ENCODE measurements around the gene USP24. TPM values are rescaled to one million over a fixed set of nuclear protein-coding genes. Genes with fewer than 3 reads are reported as not detected.

The USP24 gene
- total RNA-seq, 1 donor from 2014 or later, result 35.8 TPM

DNA sequence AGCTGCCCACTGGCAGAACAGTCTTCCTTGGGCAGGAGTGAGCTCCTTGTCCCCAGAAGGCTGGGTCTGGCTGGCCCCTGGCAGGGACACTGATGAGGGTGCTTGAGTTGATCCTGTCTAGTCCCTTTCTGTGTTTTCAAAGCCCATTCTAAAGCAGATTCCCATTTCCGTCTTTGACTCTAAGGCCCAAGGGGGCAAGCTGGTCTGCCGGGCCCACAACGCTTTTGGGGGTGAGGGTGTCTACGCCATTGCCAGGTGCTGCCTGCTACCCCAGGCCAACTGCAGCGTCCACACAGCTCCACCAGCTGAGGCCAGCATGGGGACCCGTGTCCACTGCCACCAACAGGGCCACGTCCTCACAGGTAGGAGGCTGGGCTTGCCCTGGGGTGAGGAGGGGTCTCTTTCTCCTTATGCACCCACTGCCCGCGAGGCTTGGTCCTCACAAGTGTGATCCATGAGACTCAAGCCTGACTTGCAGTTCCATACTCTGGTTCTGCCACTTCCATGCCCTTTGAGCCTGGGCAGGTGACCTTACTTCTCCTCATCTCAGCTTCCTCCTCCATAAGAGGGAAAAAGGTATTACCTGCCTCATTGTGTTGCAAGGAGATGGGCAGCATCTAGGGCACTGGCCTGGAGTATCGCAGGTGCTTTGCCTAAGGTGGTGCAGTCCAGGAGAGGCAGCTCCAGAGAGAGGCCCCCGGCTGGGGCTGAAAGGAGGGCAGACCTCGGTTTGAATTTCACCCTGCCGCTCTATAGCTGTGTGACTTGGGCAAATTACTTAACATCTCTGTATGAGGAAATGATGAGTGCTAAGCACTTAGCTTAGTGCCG lies 155.6 kb downstream of the USP24 start:
- intact Hi-C loops (cut with DNase I), result no loop called here
- TF ChIP-seq POLR2AphosphoS5 (IDR thresholded peaks at IDR 0.05; ENCODE audit: insufficient read depth in 1 of 2, low read depth in 1 of 2) (no peak), POLR2A (IDR thresholded peaks at IDR 0.05) (no peak)
- TF ChIP-seq, protein P1, sequence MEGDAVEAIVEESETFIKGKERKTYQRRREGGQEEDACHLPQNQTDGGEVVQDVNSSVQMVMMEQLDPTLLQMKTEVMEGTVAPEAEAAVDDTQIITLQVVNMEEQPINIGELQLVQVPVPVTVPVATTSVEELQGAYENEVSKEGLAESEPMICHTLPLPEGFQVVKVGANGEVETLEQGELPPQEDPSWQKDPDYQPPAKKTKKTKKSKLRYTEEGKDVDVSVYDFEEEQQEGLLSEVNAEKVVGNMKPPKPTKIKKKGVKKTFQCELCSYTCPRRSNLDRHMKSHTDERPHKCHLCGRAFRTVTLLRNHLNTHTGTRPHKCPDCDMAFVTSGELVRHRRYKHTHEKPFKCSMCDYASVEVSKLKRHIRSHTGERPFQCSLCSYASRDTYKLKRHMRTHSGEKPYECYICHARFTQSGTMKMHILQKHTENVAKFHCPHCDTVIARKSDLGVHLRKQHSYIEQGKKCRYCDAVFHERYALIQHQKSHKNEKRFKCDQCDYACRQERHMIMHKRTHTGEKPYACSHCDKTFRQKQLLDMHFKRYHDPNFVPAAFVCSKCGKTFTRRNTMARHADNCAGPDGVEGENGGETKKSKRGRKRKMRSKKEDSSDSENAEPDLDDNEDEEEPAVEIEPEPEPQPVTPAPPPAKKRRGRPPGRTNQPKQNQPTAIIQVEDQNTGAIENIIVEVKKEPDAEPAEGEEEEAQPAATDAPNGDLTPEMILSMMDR (IDR thresholded peaks at IDR 0.05), result no peak
- H3K4me1 ChIP-seq, result peaks cover 4% of the 10 kb centered on the region
- no peak overlapping the region for H3K27ac ChIP-seq
- no peak overlapping the region for H3K4me3 ChIP-seq
- H3K9me3 ChIP-seq, result no peaks in the 10 kb centered on the region
- H3K27me3 ChIP-seq, result no peaks in the 10 kb centered on the region
- peak in 1 of 2 donors; percentile 77 for DNase-seq (ENCODE audit: extremely low spot score in 2 of 2)
- no peaks in the 10 kb centered on the region for H3K36me3 ChIP-seq

DNA sequence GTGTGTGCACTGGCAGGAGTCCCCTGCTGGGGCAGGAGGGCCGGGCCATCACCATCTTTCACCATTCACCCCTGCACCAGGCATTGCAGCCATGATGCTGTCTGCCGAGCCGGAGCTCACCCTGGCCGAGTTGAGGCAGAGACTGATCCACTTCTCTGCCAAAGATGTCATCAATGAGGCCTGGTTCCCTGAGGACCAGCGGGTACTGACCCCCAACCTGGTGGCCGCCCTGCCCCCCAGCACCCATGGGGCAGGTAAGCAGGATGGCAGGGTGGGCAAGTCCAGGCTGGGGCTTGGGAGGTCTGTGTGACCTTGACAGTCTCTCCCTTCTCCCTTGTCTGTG lies 157.2 kb downstream of the USP24 start:
- H3K4me3 ChIP-seq, result no peak overlapping the region
- DNase-seq (ENCODE audit: extremely low spot score in 2 of 2), result no peak
- no peak overlapping the region for H3K27ac ChIP-seq
- no peaks in the 10 kb centered on the region for H3K9me3 ChIP-seq
- intact Hi-C loops (cut with DNase I), result no loop called here
- H3K27me3 ChIP-seq, result no peaks in the 10 kb centered on the region
- H3K36me3 ChIP-seq, result no peaks in the 10 kb centered on the region
- H3K4me1 ChIP-seq, result no peaks in the 10 kb centered on the region
- TF ChIP-seq POLR2AphosphoS5 (IDR thresholded peaks at IDR 0.05; ENCODE audit: insufficient read depth in 1 of 2, low read depth in 1 of 2), result no peak
- TF ChIP-seq, protein P1 (IDR thresholded peaks at IDR 0.05), result no peak
- TF ChIP-seq POLR2A (IDR thresholded peaks at IDR 0.05), result no peak

DNA sequence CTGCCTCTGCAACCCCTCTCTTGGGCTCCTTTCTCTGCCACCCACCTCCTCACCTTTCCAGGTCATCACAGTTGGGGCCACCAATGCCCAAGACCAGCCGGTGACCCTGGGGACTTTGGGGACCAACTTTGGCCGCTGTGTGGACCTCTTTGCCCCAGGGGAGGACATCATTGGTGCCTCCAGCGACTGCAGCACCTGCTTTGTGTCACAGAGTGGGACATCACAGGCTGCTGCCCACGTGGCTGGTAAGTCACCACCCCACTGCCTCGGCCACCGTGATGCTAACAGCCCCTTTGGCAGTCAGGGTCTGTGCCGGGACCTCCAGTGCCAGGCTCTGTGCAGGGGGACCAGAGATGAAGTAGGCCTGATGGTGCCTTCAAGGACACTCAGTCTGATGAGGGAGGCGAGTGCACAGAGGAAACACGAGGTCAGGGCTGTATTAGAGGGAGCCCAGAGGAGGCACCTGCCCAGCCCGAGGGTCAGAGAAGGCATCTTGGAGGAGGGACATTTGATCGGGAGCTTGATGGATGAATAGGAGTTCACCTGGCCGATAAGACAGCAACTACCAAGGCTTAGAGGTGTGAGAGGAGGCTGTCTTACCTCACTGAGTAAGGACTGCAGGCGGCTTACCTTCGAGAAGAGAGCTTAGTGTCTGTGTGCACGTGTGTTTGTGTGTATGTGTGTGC lies 157.8 kb downstream of the USP24 start:
- intact Hi-C loops (cut with DNase I), result no loop called here
- H3K4me1 ChIP-seq, result no peaks in the 10 kb centered on the region
- H3K9me3 ChIP-seq, result no peaks in the 10 kb centered on the region
- no peak overlapping the region for H3K4me3 ChIP-seq
- no peaks in the 10 kb centered on the region for H3K36me3 ChIP-seq
- no peaks in the 10 kb centered on the region for H3K27me3 ChIP-seq
- TF ChIP-seq, protein P1 (IDR thresholded peaks at IDR 0.05), result no peak
- TF ChIP-seq POLR2AphosphoS5 (IDR thresholded peaks at IDR 0.05; ENCODE audit: insufficient read depth in 1 of 2, low read depth in 1 of 2) (no peak), POLR2A (IDR thresholded peaks at IDR 0.05) (no peak)
- no peak overlapping the region for H3K27ac ChIP-seq
- DNase-seq (ENCODE audit: extremely low spot score in 2 of 2), result peak in 1 of 2 donors; percentile 90

DNA sequence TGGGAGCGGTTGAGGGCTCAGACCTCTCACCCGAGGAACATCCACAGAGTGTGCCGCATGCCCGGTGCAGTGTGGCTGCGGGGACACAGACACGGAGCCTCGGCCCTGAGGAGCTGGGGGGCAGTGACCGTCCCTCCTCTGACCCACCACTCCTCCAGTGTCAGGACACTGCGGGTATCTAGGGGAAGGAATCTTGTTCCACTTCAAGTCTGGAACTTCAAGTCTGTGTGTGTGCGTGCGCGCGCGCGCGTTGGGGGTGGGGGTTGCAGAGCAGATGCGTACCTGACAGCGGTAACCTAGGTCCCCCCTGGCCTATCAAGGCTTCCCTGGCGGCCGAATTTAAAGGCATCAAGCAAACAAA lies 158.6 kb downstream of the USP24 start:
- Histone ChIP-seq H3K27ac (no peak overlapping the region), H3K4me3 (no peak overlapping the region), H3K4me1 (no peaks in the 10 kb centered on the region), H3K9me3 (no peaks in the 10 kb centered on the region), H3K27me3 (no peaks in the 10 kb centered on the region), H3K36me3 (no peaks in the 10 kb centered on the region)
- no peak for DNase-seq (ENCODE audit: extremely low spot score in 2 of 2)
- intact Hi-C loops (cut with DNase I), result no loop called here
- TF ChIP-seq POLR2AphosphoS5 (IDR thresholded peaks at IDR 0.05; ENCODE audit: insufficient read depth in 1 of 2, low read depth in 1 of 2) (no peak), POLR2A (IDR thresholded peaks at IDR 0.05) (no peak)

DNA sequence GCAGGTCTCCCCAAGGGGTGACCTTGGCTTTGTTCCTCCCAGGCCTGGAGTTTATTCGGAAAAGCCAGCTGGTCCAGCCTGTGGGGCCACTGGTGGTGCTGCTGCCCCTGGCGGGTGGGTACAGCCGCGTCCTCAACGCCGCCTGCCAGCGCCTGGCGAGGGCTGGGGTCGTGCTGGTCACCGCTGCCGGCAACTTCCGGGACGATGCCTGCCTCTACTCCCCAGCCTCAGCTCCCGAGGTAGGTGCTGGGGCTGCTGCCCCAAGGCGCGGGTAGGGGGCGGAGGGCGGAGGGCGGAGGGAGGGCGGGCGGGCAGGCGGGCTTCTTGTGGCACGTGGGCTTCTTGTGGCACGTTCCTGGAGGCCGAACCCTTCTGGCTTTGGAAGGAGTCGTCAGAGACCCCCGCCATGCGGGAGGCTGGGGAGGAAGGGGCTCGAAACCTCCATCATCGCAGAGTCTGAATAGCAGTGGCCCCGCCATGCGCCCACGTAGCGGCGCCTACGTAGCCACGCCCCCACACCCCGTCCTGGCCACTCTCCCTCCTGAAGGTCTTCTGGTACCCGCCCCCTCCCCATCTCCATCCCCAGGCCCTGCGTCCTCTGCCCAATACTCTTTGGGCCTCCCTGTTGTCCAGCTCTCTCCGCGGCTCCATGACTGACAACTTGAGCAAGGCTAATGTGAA lies 159.1 kb downstream of the USP24 start:
- Histone ChIP-seq H3K36me3 (no peaks in the 10 kb centered on the region), H3K27me3 (no peaks in the 10 kb centered on the region), H3K4me3 (no peak overlapping the region), H3K4me1 (no peaks in the 10 kb centered on the region), H3K27ac (no peak overlapping the region), H3K9me3 (no peaks in the 10 kb centered on the region)
- no peak for DNase-seq (ENCODE audit: extremely low spot score in 2 of 2)
- intact Hi-C loops (cut with DNase I), result no loop called here
- TF ChIP-seq, protein P1 (IDR thresholded peaks at IDR 0.05), result no peak
- TF ChIP-seq POLR2AphosphoS5 (IDR thresholded peaks at IDR 0.05; ENCODE audit: insufficient read depth in 1 of 2, low read depth in 1 of 2) (no peak), POLR2A (IDR thresholded peaks at IDR 0.05) (no peak)
